NOMO-1 (cell line): ENCODE measurements around the gene NANOG.
A peak's percentile ranks its signal among the peaks of the same experiment; 100 is the strongest.
"Not testable (repeated sequence)": the region's sequence is repeated elsewhere in the genome, so short reads cannot be mapped to it uniquely, and the experiment has no call there.

Experiments used
- DNase-seq, 2 experiments: peaks; one replicate each; lab custom pipeline; 2025; ENCODE audit not compliant: unreplicated experiment in 2 of 2; lab: John Stamatoyannopoulos, UW

The NANOG gene

DNA sequence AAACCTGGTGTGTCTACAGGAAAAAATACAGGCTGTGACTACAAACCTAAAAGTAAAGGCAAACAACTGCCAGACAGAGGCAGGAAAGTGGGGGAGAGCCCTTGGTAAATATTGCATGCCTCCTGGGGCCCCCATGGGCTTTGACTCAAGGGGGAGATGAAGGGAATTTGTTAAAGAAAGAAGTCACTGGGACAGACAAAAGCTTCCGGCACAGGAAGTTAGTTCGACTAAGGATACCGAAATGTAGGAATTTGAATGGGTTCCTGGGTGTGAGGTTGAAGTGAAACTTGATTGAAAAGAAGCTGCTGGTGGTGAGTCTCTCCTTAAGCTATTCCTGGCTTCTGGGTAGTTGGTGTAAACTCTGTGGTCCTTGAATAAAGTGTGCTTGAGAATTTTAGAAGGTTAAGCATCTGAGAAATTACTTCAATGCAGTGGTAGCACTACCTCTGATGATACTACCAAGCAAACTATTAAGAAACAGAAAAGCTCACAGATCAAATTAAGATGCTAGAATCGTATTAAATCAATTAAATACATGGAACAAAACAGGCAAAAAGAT lies 9.6 kb downstream of the NANOG start:
- DNase-seq: not testable (repeated sequence)

DNA sequence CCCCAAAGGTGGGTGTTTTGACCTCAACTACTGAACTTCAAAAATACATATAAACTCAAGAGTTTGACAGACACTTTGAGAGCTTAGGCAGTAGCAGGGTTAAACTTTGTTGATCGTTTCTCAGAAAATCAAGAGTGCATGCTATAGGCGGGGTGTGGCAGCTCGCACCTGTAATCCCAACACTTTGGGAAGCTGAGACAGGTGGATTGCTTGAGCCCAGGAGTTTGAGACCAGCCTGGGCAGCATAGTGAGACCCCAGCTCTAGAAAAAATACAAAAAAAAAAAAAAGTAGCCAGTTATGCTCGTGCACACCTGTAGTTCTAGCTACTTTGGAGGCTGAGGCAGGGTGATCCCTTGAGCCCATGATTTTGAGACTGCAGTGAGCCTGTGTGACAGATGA lies 12.3 kb downstream of the NANOG start:
- DNase-seq: no peak

DNA sequence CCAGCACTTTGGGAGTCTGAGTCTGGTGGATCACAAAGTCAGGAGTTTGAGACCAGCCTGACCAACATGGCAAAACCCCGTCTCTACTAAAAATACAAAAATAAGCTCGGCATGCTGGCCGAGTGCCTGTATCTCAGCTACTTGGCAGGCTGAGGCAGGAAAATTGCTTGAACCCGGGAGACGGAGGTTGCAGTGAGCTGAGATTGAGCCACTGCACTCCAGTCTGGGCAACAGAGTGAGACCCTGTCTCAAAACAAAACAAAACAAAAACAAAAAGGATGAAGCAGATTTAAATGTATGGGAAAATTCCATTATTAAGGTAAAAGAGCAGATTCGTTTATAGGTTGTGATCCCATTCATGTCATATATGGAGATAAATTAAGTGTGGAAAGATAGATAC lies 17.1 kb downstream of the NANOG start:
- not testable (repeated sequence) for DNase-seq

DNA sequence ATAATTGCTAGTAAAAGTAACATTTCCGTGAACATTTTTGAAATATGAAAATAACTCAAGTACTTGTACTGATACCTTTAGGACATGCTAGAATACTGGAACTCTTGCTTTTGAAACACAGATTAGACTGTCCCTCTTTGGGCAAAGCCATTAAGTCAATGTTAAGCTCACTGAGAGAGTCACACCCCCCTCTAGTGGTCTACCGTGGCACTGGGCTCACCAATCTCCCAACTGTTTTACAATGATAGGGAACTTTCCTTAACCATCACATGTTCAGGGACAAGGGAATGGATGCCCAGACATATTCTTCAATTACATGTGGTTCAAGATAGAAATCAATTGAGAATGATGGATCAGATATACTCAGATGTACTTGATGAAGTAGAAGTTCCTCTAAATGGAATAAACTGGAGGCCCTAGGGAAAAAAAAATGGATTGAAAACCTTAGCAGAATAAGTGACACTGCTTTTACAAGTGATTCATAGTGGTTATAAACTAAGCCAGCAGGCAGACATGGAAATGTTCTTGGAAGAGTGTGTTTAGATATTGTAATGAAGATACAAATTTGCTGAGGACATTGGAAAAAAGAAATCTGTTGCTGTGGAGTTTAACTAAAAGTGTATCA lies 17.8 kb downstream of the NANOG start:
- peak; percentile 51 to 67 for DNase-seq

DNA sequence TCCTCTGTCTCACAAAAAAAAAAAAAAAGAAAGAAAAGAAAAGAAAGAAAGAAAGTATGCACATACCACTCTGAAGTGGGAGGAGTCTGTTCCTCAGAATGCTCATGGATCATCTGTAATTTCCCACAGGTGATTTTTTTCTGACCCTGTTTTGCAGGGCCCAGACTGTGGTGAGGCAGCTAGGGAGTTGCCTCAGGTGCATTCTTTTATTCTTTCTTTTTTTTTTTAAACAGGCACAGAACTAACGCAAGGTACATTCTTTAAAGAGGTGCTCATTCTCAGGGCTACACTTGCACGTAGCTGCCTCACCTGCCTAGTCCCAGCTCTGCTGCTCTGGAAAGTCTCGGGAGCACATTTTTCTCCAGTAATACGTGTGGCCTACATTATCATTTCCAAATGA lies 36.6 kb downstream of the NANOG start:
- DNase-seq: not testable (repeated sequence)

DNA sequence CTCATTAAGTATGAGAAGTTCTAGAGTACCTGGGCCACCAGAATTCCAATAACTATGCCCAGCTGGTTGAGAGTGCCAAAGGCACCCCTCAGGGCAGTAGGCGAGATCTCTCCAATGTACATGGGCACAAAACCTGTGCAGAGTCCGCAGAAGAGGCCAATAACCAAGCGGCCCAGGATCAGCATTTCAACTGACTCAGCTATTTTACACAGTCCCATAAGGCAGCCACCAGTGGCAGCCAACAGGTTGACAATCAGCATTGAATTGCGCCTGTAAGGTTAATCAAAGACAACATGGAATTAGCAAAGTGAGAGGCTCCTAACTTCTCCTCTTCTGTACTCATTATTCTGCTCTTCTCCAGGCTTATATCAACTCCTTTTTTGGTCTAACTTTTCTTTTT lies 40.5 kb downstream of the NANOG start:
- DNase-seq: not testable (repeated sequence)

DNA sequence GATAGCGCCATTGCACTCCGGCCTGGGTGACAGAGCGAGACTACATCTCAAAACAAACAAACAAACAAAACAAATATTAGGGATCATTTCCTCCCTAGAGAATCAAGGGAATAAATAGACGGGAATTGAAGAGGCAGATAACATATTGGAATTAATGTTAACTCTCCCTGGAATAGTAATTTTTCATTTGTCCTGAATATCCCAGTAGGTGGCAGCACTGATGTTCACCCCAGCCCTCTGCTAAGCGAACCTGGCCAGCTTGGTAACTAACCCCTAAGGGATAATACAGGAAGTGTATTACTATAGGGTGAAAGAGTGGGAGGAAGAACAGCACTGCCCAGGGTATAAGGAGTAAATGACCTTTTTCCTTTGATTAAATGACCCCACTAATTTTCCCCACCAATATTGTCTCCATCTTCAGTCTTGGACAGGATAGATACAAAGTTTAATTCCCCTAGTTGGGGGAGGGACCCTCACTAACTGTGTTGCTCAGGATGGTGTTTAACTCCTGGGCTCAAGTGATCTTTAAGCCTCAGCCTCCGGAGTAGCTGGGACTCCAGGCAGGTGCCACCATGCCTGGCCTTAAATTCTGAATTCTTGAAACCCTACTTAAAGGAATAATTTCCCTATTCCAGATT lies 43.0 kb downstream of the NANOG start:
- DNase-seq: peak; percentile 81 to 84

DNA sequence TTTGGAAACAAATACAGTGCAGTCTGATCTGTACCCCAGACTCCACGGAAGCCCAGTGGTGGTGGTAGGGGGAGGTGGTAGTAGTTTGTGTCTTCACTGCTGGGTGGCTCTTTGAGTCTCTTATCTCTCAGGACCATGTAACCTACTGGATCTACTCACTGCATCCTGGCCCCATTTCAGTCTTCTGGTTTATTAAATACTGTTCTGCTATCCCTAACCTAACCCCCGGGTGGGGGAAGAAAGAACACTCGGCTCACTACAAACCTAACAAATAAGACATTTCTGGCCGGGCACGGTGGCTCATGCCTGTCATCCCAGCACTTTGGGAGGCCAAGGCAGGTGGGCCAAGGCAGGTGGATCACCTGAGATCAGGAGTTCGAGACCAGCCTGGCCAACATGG lies 44.0 kb downstream of the NANOG start:
- not testable (repeated sequence) for DNase-seq

DNA sequence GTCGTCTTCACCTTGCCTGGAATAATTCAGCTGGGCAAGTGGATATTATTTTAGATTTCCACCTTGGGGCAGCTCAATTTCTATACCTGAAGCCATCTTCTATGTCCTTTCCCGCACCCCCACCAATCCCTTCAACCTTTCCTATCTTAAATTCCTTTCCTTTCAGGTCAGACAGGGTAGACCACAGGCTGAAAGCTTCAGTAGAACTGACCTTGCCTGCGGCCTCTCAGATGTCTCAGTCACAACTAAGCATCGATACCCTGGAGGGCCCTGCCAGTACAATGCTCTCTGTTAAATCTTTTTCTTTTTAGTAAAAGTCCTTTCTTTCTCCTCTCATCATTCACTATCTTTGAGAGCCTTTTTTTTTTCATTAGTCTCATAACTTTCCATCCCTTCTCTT lies 44.6 kb downstream of the NANOG start:
- DNase-seq: no peak

DNA sequence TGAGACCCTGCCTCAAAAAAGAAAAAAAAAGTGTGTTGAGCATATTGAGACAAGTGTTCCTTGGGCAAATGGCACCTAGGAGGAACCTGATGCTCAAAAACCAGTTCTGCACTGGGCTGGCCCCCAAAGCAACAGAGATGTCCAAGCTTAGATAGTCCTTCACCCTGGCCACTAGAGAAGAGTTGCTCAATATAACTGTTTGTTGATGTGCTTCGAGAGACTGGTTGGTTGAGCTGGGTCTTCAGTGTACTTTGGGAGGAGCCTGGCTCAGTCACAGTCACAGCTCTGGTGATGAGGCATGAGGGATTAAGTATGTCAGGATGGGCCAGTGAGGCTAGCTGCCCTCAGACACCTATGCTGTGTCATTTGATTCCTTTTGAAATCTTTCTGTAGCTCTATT lies 45.5 kb downstream of the NANOG start:
- DNase-seq: no peak

DNA sequence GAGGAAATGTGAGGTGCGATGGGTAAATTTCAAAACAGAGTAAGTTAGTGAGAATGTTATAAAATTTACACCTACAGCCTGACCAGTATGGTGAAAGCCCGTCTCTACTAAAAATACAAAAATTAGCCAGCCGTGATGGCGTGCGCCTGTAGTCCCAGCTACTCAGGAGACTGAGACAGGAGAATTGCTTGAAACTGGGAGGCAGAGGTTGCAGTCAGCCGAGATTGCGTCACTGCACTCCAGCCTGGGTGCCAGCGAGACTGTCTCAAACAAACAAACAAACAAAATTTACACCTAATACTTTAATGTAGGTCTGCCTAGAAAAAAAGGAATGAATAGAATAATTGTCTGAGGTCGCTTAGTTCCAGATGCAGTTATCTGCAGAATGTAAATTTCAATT lies 45.9 kb downstream of the NANOG start:
- no peak for DNase-seq

DNA sequence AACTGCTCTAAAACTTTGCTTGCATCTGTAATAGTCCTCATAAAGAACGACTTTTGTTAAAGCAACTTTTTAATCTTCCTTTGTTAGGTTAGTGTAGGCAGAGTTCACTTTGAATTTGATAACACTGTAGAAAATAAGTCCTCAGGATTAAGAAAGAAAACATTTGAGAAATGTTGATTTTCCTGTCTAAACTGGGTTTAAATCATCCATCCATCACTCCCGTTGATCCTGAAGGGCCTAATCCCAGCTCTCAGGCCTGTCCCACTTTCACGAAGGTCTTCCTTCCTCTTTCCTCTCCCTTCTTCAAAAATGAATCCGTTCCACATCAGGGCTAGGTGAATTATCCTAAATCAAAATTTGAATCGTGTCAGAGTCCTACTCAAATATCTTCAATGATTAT lies 46.6 kb downstream of the NANOG start:
- no peak for DNase-seq

DNA sequence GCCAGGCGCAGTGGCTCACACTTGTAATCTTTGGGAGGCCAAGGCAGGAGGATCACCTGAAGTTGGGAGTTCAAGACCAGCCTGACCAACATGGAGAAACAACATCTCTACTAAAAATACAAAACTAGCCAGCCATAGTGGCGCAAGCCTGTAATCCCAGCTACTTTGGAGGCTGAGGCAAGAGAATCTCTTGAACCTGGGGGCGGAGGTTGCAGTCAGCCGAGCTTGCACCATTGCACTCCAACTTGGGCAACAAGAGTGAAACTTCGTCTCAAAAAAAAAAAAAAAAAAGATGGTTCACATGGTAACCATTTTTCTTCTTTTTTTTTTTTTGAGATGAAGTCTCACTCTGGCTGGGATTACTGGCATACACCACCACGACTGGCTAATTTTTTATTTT lies 48.2 kb downstream of the NANOG start:
- DNase-seq: no peak

DNA sequence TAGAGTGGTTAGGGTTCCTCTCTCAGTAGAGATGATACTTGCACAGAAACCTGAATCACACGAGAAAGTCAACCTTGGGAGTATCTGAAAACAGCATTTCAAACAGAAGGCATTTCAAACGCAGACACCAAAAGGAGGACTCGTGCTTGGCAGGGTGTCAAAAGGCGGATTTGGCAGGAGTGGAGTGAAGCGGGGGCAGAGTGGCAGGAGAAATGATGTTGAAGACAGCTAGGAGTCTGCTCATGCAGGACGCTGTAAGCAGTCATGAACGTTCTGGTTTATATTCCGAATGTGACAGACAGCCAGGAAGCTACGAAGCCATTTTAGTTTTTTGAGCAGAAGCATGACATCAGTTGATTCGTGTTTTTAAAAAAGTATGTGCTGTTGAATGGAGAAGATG lies 50.0 kb downstream of the NANOG start:
- DNase-seq: not testable (repeated sequence)

DNA sequence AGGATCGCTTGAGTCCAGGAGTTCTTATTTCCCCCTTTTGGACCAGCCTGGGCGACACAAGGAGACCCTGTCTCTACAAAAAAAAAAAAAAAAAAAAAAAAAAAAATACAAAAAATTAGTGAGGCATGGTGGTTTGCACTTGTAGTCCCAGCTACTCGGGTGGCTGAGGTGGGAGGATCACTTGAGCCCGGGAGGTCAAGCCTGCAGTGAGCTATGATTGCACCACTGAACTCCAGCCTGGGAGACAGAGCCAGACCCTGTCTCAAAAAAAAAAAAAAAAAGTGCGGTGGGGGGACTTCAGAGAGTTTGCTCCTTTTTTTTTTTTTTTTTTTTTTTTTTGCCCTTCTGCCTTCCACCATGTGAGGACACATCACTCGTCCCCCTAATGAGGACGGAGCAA lies 50.6 kb downstream of the NANOG start:
- DNase-seq: not testable (repeated sequence)

DNA sequence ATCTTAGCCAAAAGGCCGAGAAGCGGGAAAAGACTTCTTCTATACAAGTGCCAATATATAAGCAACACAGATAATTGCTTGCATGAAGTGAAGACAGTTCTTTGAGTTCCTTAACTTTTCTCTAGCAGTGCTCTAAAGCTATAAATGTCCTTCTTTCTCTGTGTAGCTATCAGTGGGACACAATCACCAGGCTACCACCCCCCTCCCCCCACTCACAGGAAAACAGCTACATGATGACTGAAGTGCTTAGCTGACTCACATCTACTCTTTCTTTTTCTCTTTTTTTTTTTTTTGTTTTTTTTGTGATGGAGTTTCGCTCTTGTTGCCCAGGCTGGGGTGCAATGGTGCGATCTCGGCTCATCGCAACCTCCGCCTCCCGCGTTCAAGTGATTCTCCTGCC lies 53.2 kb downstream of the NANOG start:
- not testable (repeated sequence) for DNase-seq

DNA sequence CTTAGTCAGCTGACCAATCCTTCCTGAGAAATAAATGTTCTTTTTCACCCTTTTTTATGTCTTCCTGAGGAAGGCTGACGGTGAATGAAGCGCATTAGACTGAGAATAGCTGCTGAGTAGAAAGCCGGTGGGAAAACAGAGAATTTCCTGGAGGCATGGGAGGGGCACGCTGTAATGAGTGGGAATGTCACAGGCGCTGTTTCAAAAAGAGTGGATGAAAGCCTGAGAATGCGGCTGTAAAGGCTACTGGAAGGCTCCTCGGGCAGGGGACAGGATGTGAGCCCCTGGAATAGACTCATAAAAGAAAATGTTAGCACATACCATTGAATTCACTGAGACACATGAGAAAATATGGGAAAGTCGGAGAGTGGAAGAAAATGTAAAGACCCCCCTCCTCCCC lies 53.9 kb downstream of the NANOG start:
- not testable (repeated sequence) for DNase-seq

DNA sequence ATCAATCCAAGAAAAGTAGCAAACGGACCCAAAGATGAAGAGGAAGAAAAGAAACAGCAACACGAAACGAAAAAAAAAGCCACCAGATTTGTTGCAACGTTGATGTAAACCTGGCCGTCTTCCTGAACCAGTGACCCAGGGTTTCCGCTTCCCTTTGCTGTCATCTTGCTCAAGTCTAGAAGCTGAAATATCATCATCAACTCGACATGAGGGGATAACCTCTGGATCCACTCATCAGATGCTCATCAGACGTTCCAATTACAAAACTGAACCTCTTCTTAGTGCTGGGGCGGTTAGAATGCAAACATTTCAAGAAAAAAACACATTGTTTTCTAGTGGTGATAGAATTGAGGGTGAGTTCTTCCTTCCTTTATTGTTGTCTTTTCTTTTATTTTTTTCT lies 54.4 kb downstream of the NANOG start:
- DNase-seq: not testable (repeated sequence)

DNA sequence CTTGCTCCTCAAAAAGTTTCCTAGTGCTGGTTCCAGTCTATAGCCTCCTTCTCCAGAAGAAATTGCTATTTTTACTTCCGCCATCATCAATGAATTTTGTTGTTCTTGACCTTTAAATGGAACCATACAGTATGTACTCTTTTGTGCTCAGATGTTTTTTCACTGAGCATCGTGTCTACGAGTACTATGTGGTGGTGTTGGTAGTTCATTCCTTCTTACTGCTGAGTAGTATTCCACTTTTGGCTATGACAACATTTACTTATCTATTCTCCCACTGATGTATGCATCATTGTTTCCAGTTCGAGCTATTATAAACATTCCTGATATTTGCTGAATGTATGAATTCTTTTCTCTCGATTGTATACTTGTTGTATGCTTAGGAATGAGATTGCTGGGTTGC lies 54.9 kb downstream of the NANOG start:
- DNase-seq: no peak

DNA sequence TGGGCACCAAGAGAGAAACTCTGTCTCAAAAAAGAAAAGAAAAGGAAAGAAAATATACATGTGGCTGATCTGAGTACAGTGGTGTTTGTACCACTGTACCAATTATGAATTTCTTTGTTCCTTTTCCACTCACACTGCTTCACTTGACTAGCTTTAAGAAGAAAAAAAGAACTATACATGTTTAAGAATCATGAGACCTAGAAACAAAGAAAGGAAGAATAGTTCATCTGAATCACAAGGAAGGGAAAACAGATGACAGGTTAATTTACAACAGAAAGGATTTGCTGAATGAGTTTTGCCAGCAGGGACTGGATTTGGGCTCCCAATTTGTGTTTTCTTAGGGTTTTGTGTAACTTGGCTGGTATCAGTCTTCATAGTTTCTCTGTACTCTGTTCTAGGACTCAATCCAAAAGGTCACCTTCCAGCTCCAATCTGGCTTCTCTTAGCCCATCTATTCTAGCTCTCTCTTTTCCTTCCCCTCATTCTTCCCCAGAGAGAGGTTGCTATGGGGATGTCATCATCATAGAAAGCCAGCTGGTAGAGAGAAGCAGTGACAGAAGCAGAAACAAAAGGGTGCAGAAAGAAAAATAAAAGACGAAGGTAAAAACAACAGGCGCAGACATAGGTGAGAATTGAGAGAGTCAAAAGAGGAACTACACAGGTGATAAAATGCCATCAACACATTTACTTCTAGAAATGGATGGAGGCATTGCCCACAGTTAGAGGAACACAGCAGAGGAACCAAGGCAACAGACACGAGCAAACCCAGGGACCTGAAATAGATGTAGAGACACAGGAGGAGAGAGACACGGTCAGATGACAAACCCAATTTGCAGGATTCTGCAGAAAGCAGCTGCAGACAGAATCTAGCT lies 58.3 kb downstream of the NANOG start:
- not testable (repeated sequence) for DNase-seq

DNA sequence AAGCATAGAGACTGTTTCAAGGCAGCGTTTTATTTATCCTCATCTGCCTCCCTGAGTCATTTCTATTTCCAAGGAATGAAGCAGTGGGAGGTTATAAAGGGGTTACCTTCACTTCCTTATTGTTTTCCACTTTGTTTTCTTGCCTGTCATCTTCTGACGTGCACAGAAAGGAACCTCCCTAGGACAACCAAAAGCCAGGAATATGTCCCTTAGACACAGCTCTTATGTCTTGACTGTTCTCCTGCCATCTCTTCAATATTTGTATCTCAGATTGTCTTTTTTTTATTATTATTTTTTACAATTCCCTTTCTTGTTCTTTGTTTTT lies 58.9 kb downstream of the NANOG start:
- DNase-seq: not testable (repeated sequence)
